GM12865 (cell line): ENCODE data around the gene SEMA6A.

ENCODE experiments used
- DNase-seq: peaks from one replicate; pipeline ENCODE4 v3.0.0; 2010; ENCODE audit warnings: low read depth
- H3K4me3 ChIP-seq: 2 replicates; pipeline ENCODE4 v1.5.1; 2011; ENCODE audit warnings: mild to moderate bottlenecking, low read depth, low read length, control low read depth
- CTCF ChIP-seq: IDR thresholded peaks from 2 replicates; pipeline ENCODE4 v1.5.1; 2011; ENCODE audit warnings: low read length, control low read depth, low read depth, inconsistent platforms; ENCODE audit not compliant: insufficient read depth; ENCODE audit errors: missing control alignments

The SEMA6A gene

GRCh38 chr5:116466727-116467464 lies 107.7 kb downstream of the SEMA6A start:
- H3K4me3 ChIP-seq, result no peak overlapping the region
- no peak for DNase-seq
- no peak for TF ChIP-seq CTCF

GRCh38 chr5:116465411-116465810 lies 109.2 kb downstream of the SEMA6A start:
- no peak overlapping the region for H3K4me3 ChIP-seq
- DNase-seq, result no peak
- no peak for TF ChIP-seq CTCF

GRCh38 chr5:116464144-116464708 lies 110.4 kb downstream of the SEMA6A start:
- H3K4me3 ChIP-seq, result no peak overlapping the region
- TF ChIP-seq CTCF, result no peak
- no peak for DNase-seq

GRCh38 chr5:116462500-116462899 lies 112.1 kb downstream of the SEMA6A start:
- no peak for TF ChIP-seq CTCF
- DNase-seq, result no peak
- H3K4me3 ChIP-seq, result no peak overlapping the region

- no peak overlapping the region for H3K4me3 ChIP-seq
- no peak for TF ChIP-seq CTCF
Observed at GRCh38 chr5:116459301-116459700, 115.3 kb downstream of the SEMA6A start.

GRCh38 chr5:116457062-116457461 lies 117.6 kb downstream of the SEMA6A start:
- no peak overlapping the region for H3K4me3 ChIP-seq
- no peak for DNase-seq
- no peak for TF ChIP-seq CTCF

More at GRCh38 chr5:116459301-116459700, 115.3 kb downstream of the SEMA6A start:
- DNase-seq, result no peak
